Vagina (tissue), 2 donors: ENCODE results near the gene GDPD4.

Experiments
- POLR2A ChIP-seq, 2 donors: fragments of 450-650 bp; IDR thresholded peaks; one replicate each; pipeline ENCODE4 v1.6.1; 2017; ENCODE audit warnings: antibody characterized with exemption in 2 of 2, mild to moderate bottlenecking in 2 of 2, moderate library complexity in 2 of 2
- POLR2AphosphoS5 ChIP-seq, 2 donors: sonication (generic); formaldehyde crosslinking; IDR thresholded peaks; one replicate each; pipeline ENCODE4 v1.9.0; 2017; ENCODE audit warnings: antibody characterized with exemption in 2 of 2, mild to moderate bottlenecking in 2 of 2, low read depth in 1 of 2; ENCODE audit not compliant: insufficient read depth in 1 of 2
- TF ChIP-seq, protein P1 (sequence below), 3 experiments: fragments of 450-650 bp in 2 of 3; fragments of 200-600 bp in 1 of 3; sonication (generic) in 1 of 3; IDR thresholded peaks; one replicate each; pipeline ENCODE4 v1.5.1; 2017 to 2019; ENCODE audit warnings: antibody characterized with exemption in 3 of 3, mild to moderate bottlenecking in 2 of 3, moderate library complexity in 2 of 3

DNA sequence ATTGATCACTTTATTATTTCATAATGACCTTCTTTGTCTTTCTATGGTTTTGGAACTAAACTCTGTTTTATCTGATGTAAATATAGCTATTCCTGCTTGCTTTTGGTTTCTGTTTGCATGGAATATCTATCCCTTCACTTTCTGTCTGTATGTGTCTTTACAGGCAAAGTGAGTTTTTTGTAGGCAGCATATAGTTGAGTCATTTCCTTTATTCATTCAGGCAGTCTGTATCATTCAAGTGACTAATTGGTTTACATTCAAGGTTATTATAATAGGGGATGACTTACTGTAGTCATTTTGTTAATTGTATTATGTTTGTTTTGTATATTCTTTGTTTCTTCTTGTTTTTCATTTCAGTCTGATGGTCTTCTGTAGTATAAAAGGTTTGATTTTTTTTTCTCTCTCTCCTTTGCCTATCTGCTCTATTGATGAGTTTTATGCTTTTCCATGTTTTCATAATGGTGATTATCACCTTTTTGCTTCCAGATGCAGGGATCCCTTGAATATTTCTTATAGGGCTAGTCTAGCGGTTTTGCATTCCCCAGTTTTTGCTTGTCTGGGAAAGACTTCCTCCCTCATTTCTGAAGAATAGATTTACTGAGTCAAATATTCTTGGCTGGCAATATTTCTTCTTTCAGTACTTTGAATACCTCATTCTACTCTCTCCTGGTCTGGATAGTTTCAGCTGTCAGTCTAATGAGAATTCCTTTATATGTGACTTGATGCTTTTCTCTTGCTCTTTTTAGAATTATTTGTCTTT lies 50.4 kb downstream of the GDPD4 start:
- TF ChIP-seq POLR2A (IDR thresholded peaks at IDR 0.05) (no peak), POLR2AphosphoS5 (IDR thresholded peaks at IDR 0.05; ENCODE audit: insufficient read depth in 1 of 2, low read depth in 1 of 2) (no peak)
- TF ChIP-seq, protein P1, sequence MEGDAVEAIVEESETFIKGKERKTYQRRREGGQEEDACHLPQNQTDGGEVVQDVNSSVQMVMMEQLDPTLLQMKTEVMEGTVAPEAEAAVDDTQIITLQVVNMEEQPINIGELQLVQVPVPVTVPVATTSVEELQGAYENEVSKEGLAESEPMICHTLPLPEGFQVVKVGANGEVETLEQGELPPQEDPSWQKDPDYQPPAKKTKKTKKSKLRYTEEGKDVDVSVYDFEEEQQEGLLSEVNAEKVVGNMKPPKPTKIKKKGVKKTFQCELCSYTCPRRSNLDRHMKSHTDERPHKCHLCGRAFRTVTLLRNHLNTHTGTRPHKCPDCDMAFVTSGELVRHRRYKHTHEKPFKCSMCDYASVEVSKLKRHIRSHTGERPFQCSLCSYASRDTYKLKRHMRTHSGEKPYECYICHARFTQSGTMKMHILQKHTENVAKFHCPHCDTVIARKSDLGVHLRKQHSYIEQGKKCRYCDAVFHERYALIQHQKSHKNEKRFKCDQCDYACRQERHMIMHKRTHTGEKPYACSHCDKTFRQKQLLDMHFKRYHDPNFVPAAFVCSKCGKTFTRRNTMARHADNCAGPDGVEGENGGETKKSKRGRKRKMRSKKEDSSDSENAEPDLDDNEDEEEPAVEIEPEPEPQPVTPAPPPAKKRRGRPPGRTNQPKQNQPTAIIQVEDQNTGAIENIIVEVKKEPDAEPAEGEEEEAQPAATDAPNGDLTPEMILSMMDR (IDR thresholded peaks at IDR 0.05) = no peak
